ENCODE results near the gene TMEM125.

The TMEM125 gene

DNA sequence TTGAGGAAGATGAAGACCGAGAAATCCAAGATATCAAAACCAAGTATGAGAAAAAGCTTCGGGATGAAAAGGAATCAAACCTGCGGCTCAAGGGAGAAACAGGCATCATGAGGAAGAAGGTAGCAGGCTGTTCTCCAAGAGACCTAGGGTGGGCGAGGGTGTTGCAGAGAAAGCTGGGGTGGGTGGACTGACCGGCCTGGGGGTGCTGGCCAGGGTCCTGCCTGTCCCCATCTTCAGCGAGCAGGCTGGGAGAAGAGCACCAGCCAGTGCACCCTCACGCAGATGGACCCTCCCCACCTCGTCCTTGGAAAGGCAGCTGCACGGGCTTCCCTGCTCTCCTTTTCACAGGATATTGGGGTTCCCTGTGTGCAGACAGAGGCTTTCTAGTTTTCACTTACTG lies 46.9 kb upstream of the TMEM125 start:
- Histone ChIP-seq H3K4me3 (replicated peaks; ENCODE audit: insufficient read depth, low read length) (no peak overlapping the region), H3K27me3 (ENCODE audit: insufficient read depth, poor library complexity, severe bottlenecking) (no peaks in the 10 kb centered on the region), H3K27ac (replicated peaks) (no peak overlapping the region)
- TF ChIP-seq SPI1 (IDR thresholded peaks at IDR 0.05; ENCODE audit: borderline replicate concordance, low read depth) (no peak), GABPA (IDR thresholded peaks at IDR 0.05; ENCODE audit: low read depth) (no peak), CTCF (IDR thresholded peaks at IDR 0.05; ENCODE audit: insufficient read depth, low read length) (no peak)
- TF ChIP-seq, protein P1, sequence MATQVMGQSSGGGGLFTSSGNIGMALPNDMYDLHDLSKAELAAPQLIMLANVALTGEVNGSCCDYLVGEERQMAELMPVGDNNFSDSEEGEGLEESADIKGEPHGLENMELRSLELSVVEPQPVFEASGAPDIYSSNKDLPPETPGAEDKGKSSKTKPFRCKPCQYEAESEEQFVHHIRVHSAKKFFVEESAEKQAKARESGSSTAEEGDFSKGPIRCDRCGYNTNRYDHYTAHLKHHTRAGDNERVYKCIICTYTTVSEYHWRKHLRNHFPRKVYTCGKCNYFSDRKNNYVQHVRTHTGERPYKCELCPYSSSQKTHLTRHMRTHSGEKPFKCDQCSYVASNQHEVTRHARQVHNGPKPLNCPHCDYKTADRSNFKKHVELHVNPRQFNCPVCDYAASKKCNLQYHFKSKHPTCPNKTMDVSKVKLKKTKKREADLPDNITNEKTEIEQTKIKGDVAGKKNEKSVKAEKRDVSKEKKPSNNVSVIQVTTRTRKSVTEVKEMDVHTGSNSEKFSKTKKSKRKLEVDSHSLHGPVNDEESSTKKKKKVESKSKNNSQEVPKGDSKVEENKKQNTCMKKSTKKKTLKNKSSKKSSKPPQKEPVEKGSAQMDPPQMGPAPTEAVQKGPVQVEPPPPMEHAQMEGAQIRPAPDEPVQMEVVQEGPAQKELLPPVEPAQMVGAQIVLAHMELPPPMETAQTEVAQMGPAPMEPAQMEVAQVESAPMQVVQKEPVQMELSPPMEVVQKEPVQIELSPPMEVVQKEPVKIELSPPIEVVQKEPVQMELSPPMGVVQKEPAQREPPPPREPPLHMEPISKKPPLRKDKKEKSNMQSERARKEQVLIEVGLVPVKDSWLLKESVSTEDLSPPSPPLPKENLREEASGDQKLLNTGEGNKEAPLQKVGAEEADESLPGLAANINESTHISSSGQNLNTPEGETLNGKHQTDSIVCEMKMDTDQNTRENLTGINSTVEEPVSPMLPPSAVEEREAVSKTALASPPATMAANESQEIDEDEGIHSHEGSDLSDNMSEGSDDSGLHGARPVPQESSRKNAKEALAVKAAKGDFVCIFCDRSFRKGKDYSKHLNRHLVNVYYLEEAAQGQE (IDR thresholded peaks at IDR 0.05; ENCODE audit: insufficient replicate concordance, low read depth), result peak; percentile 76
- no peak for DNase-seq (ENCODE audit: low read depth in 1 of 2, low spot score in 1 of 2)

DNA sequence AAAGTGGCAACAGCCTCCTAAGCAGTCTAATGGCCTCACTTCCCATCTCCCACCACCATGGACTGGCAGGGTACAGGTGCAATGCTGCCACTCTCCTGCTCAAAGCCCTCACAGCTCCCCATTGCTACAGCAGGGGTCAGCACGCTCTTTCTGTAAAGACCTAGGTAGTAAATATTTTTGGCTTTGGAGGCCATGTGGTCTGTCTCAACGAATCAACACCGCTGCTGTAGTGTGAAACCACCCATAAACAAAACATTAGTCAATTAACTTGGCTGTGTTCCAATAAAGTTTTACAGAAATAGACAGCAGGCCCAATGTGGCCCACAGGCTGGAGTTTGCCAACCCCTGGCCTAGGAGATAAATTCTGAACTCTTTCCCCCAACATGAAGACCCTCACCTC lies 44.6 kb upstream of the TMEM125 start:
- TF ChIP-seq GABPA (IDR thresholded peaks at IDR 0.05; ENCODE audit: low read depth) (no peak), POLR2AphosphoS5 (IDR thresholded peaks at IDR 0.05; ENCODE audit: low read depth) (no peak), SPI1 (IDR thresholded peaks at IDR 0.05; ENCODE audit: borderline replicate concordance, low read depth) (no peak), CTCF (IDR thresholded peaks at IDR 0.05; ENCODE audit: insufficient read depth, low read length) (no peak)
- TF ChIP-seq, protein P1 (IDR thresholded peaks at IDR 0.05; ENCODE audit: insufficient replicate concordance, low read depth), result no peak
- no peak overlapping the region for H3K27ac ChIP-seq (replicated peaks)
- DNase-seq (ENCODE audit: low read depth in 1 of 2, low spot score in 1 of 2), result no peak
- no peak overlapping the region for H3K4me3 ChIP-seq (replicated peaks; ENCODE audit: insufficient read depth, low read length)
- no peaks in the 10 kb centered on the region for H3K27me3 ChIP-seq (ENCODE audit: insufficient read depth, poor library complexity, severe bottlenecking)

- Histone ChIP-seq H3K27me3 (ENCODE audit: insufficient read depth, poor library complexity, severe bottlenecking) (no peaks in the 10 kb centered on the region), H3K4me3 (replicated peaks; ENCODE audit: insufficient read depth, low read length) (no peak overlapping the region), H3K27ac (replicated peaks) (no peak overlapping the region)
- DNase-seq (ENCODE audit: low read depth in 1 of 2, low spot score in 1 of 2), result peak; percentile 33 to 71
- TF ChIP-seq GABPA (IDR thresholded peaks at IDR 0.05; ENCODE audit: low read depth) (no peak), CTCF (IDR thresholded peaks at IDR 0.05; ENCODE audit: insufficient read depth, low read length) (peak; percentile 97)
These were observed 42.5 kb upstream of the TMEM125 start for GRCh38 chr1:43227143-43227764.
